ENCODE results near the gene RPL5. TPM values are rescaled to one million over a fixed set of nuclear protein-coding genes. Genes with fewer than 3 reads are reported as not detected.

Gene RPL5
- total and polyA plus RNA-seq, 9 of the 15 experiments (the other 6 are each of a cell fraction or from before 2014, with no cell fraction given): 1,467 to 4,252 (median 2,454) TPM

GRCh38 chr1:92831762-92832536, at the start of gene RPL5 (continued):
- TF ChIP-seq STAG1 (CRISPR knock-in tag; IDR thresholded peaks at IDR 0.05; ENCODE audit: borderline replicate concordance) (no peak), LCOR (CRISPR knock-in tag; IDR thresholded peaks at IDR 0.05) (peak; percentile 91), SIRT6 (IDR thresholded peaks at IDR 0.05; ENCODE audit: low read depth, low read length) (no peak), RBM25 (IDR thresholded peaks at IDR 0.05; ENCODE audit: low read depth, low read length, severe bottlenecking) (no peak), AFF1 (IDR thresholded peaks at IDR 0.05; ENCODE audit: low read depth in 1 of 2, partially characterized antibody in 2 of 2) (peak; percentile 51 to 91), ZNF212 (CRISPR knock-in tag; IDR thresholded peaks at IDR 0.05) (no peak), ZHX1 (conservative IDR thresholded peaks at IDR 0.05; ENCODE audit: low read length) (no peak; the same call in 1 of the 2 replicates), HDAC1 (IDR thresholded peaks at IDR 0.05) (peak; percentile 42 to 97; a peak in 2 of 4 replicates), IFI16 (CRISPR knock-in tag; IDR thresholded peaks at IDR 0.05) (no peak), MBD1 (CRISPR knock-in tag; IDR thresholded peaks at IDR 0.05) (no peak), ARID4B (CRISPR knock-in tag; IDR thresholded peaks at IDR 0.05) (peak; percentile 97), BRD4 (IDR thresholded peaks at IDR 0.05) (peak; percentile 100), MECOM (CRISPR knock-in tag; IDR thresholded peaks at IDR 0.05) (no peak), POLR2AphosphoS2 (IDR thresholded peaks at IDR 0.05; ENCODE audit: low read length) (peak; percentile 78; the same call in 1 of the 2 replicates)

Data from K562 (cell line).